Activated naive CD8-positive, alpha-beta T cell (primary cell): ENCODE data around the gene KIF13A.
A peak's percentile ranks its signal among the peaks of the same experiment; 100 is the strongest.
"Not testable (repeated sequence)": the region's sequence is repeated elsewhere in the genome, so short reads cannot be mapped to it uniquely, and the experiment has no call there.

Source experiments
- H3K27ac Mint-ChIP-seq: one replicate; pipeline ENCODE4 v1.8.0; 2021; ENCODE audit warnings: mixed read lengths
- H3K27me3 Mint-ChIP-seq: one replicate; pipeline ENCODE4 v1.8.0; 2021; ENCODE audit warnings: mixed read lengths
- H3K36me3 Mint-ChIP-seq: one replicate; pipeline ENCODE4 v1.8.0; 2021; ENCODE audit warnings: mixed read lengths
- H3K4me1 Mint-ChIP-seq: one replicate; pipeline ENCODE4 v1.8.0; 2021; ENCODE audit warnings: low read depth, mixed read lengths
- H3K4me3 Mint-ChIP-seq: one replicate; pipeline ENCODE4 v1.8.0; 2021; ENCODE audit warnings: mild to moderate bottlenecking, mixed read lengths
- H3K9me3 Mint-ChIP-seq: one replicate; pipeline ENCODE4 v1.8.0; 2021; ENCODE audit warnings: low read depth, mixed read lengths

Gene KIF13A

GRCh38 chr6:17987447-17987696 is at the start of gene KIF13A:
TSS of gene KIF13A (minus strand) at chr6:17987635. CDS start at chr6:17987463, 172 bp downstream.
- no peaks in the 10 kb centered on the region for H3K36me3 Mint-ChIP-seq
- H3K4me3 Mint-ChIP-seq: peak within 1 kb of the TSS; percentile 93
- no peaks in the 10 kb centered on the region for H3K9me3 Mint-ChIP-seq
- H3K27me3 Mint-ChIP-seq: peaks cover 40% of the 10 kb centered on the region
- H3K4me1 Mint-ChIP-seq: peaks cover 17% of the 10 kb centered on the region
- no peak within 1 kb of the TSS for H3K27ac Mint-ChIP-seq

DNA sequence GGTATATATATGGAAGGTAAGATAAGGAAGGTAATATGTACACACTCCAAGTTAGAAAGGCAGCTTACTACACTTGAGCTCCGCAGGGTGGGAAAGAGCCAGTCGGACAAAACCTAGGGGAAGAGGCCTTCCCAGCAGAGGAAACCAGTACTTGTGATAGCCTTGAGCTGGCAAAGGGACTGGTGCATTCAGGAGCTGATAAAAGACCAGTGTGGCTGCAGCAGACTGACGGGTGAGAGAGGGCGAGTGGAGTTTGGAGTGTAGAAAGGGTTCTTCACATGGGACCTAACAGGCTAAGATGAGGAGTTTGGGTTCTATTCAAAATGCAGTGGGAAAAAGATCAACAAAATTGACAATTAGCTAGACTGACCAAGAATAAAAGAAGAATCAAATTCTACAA is 49.3 kb upstream of the KIF13A start:
- H3K36me3 Mint-ChIP-seq: no peaks in the 10 kb centered on the region
- no peak overlapping the region for H3K4me3 Mint-ChIP-seq
- no peaks in the 10 kb centered on the region for H3K4me1 Mint-ChIP-seq
- H3K9me3 Mint-ChIP-seq: no peaks in the 10 kb centered on the region
- no peak overlapping the region for H3K27ac Mint-ChIP-seq
- H3K27me3 Mint-ChIP-seq: peaks cover 2% of the 10 kb centered on the region

DNA sequence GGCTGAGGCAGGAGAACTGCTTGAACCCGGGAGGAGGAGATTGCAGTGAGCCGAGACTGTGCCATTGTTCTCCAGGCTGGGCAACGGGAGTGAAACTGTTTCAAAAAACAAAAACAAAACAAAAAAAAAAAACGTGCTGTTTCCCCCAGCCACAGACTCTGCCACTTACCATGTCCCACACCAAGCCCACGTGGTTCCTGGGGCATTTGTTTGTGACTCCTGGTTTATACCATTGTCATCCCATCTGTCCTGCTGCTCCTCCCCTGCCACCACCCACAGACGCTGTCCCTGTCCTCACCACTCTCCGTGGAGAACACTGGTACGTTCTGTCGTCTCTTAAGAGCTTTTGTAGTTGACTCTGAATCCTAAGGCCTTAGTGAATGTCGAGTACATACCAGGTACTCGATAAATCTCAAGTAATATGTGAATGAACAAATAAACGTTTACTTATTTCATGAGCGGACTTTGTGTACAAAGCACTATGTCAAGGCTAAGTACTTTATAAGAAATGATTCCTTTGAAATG is 48.0 kb upstream of the KIF13A start:
- Mint-ChIP-seq H3K9me3 (no peaks in the 10 kb centered on the region), H3K36me3 (peaks cover 2% of the 10 kb centered on the region), H3K27ac (no peak overlapping the region), H3K4me3 (no peak overlapping the region), H3K4me1 (no peaks in the 10 kb centered on the region), H3K27me3 (peaks cover 5% of the 10 kb centered on the region)

DNA sequence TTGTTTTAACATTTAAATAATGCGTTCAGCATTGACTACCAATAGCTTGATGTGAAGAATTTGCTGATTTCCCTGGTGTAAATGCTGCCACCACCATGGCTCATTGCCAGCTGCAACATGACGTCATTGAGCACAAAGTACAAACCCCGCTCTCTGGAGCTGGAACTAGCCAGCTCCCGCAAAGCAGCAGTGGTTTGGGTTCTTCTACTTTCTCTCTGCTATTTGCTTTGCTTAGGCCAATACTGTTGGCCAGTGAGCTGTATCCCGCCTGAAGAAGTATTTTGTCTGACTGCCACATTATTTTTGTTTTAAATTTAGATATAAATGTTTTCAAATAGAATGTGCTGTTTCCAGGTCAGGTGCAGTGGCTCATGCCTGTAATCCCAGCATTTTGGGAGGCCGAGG is 47.4 kb upstream of the KIF13A start:
- no peaks in the 10 kb centered on the region for H3K4me1 Mint-ChIP-seq
- no peaks in the 10 kb centered on the region for H3K9me3 Mint-ChIP-seq
- H3K27me3 Mint-ChIP-seq: peaks cover 6% of the 10 kb centered on the region
- H3K4me3 Mint-ChIP-seq: no peak overlapping the region
- peaks cover 2% of the 10 kb centered on the region for H3K36me3 Mint-ChIP-seq
- no peak overlapping the region for H3K27ac Mint-ChIP-seq

DNA sequence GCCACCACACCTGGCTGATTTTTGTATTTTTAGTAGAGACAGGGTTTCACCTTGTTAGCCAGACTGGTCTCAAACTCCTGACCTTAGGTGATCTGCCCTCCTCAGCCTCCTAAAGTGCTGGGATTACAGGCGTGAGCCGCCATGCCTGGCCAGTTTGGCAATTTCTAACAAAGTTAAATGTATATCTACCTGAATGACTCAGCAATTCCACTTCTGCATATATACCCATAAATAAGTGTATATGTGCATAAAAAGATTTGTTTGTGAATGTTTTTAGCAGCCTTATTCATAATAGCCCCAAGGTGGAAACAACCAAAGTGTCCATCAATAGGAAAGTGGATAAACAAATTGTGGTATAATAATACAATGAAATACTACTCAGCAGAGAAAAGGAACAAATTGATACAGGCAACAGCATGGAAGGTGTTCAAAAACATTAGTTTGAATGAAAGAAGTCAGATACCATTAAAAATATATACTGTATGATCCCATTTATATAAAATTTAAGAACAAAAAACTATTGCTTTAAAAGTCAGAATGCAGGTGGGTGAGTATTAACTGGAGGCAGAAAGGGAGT is 44.3 kb upstream of the KIF13A start:
- H3K27ac Mint-ChIP-seq: no peak overlapping the region
- H3K4me3 Mint-ChIP-seq: no peak overlapping the region
- H3K9me3 Mint-ChIP-seq: no peaks in the 10 kb centered on the region
- no peaks in the 10 kb centered on the region for H3K4me1 Mint-ChIP-seq
- peaks cover 2% of the 10 kb centered on the region for H3K36me3 Mint-ChIP-seq
- H3K27me3 Mint-ChIP-seq: peaks cover 6% of the 10 kb centered on the region

DNA sequence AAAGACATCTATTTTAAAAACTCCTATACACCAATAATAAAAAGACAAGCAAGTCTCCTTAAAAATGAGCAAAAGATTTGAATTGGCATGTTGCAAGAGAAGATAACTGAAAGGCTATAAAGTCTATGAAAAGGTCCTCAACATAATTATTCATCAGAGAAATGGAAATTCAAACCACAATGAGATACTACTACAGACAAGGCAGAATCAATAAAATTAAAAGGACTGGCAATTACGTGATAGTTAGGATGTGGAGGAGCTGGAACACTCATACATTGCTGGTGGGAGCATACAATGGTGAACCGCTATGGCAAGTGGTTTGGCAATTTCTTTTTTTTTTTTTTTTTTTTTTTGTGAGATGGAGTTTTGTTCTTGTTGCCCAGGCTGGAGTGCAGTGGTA is 43.8 kb upstream of the KIF13A start:
- peaks cover 6% of the 10 kb centered on the region for H3K27me3 Mint-ChIP-seq
- H3K36me3 Mint-ChIP-seq: peaks cover 2% of the 10 kb centered on the region
- H3K4me1 Mint-ChIP-seq: no peaks in the 10 kb centered on the region
- H3K27ac Mint-ChIP-seq: no peak overlapping the region
- no peaks in the 10 kb centered on the region for H3K9me3 Mint-ChIP-seq
- no peak overlapping the region for H3K4me3 Mint-ChIP-seq

- H3K36me3 Mint-ChIP-seq: peaks cover 2% of the 10 kb centered on the region
- H3K4me1 Mint-ChIP-seq: no peaks in the 10 kb centered on the region
- peaks cover 6% of the 10 kb centered on the region for H3K27me3 Mint-ChIP-seq
- no peak overlapping the region for H3K4me3 Mint-ChIP-seq
- H3K27ac Mint-ChIP-seq: no peak overlapping the region
- no peaks in the 10 kb centered on the region for H3K9me3 Mint-ChIP-seq
Measured at GRCh38 chr6:18028332-18028731, 40.9 kb upstream of the KIF13A start.

- Mint-ChIP-seq H3K4me1 (no peaks in the 10 kb centered on the region), H3K9me3 (no peaks in the 10 kb centered on the region), H3K27ac (no peak overlapping the region), H3K36me3 (no peaks in the 10 kb centered on the region), H3K27me3 (peaks cover 1% of the 10 kb centered on the region), H3K4me3 (no peak overlapping the region)
Measured at GRCh38 chr6:18025596-18025995, 38.2 kb upstream of the KIF13A start.

GRCh38 chr6:18024876-18025275 is 37.4 kb upstream of the KIF13A start:
- H3K4me3 Mint-ChIP-seq: no peak overlapping the region
- H3K36me3 Mint-ChIP-seq: no peaks in the 10 kb centered on the region
- H3K4me1 Mint-ChIP-seq: no peaks in the 10 kb centered on the region
- H3K27me3 Mint-ChIP-seq: no peaks in the 10 kb centered on the region
- H3K9me3 Mint-ChIP-seq: no peaks in the 10 kb centered on the region
- H3K27ac Mint-ChIP-seq: no peak overlapping the region

DNA sequence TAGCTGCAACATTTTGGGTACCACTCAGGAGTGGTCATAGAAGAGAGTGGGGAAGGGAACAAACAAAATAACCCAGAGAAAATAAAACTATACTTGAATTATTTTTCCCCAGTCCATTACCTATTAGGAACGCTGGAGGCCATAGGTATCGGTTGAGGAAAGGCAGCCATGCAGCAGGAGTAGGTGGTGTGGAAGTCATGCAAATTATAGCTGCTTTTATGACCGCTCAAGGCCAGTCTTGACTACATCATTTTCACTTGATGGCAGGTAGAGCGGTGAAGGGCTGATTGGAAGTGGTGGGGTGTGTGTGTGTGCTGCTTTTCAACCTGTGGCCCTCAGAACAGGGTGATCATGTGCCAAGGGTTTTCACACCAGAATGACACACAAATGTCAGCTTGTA is 36.5 kb upstream of the KIF13A start:
- H3K36me3 Mint-ChIP-seq: no peaks in the 10 kb centered on the region
- H3K27me3 Mint-ChIP-seq: no peaks in the 10 kb centered on the region
- H3K9me3 Mint-ChIP-seq: no peaks in the 10 kb centered on the region
- no peak overlapping the region for H3K4me3 Mint-ChIP-seq
- H3K27ac Mint-ChIP-seq: no peak overlapping the region
- no peaks in the 10 kb centered on the region for H3K4me1 Mint-ChIP-seq

- Mint-ChIP-seq H3K27ac (no peak overlapping the region), H3K9me3 (no peaks in the 10 kb centered on the region), H3K4me3 (no peak overlapping the region), H3K27me3 (no peaks in the 10 kb centered on the region), H3K4me1 (no peaks in the 10 kb centered on the region), H3K36me3 (no peaks in the 10 kb centered on the region)
Measured at GRCh38 chr6:18022398-18023231, 35.2 kb upstream of the KIF13A start.

GRCh38 chr6:18021166-18021850 is 33.9 kb upstream of the KIF13A start:
- H3K27ac Mint-ChIP-seq: no peak overlapping the region
- no peaks in the 10 kb centered on the region for H3K36me3 Mint-ChIP-seq
- no peaks in the 10 kb centered on the region for H3K9me3 Mint-ChIP-seq
- H3K4me3 Mint-ChIP-seq: no peak overlapping the region
- no peaks in the 10 kb centered on the region for H3K4me1 Mint-ChIP-seq
- H3K27me3 Mint-ChIP-seq: peaks cover 3% of the 10 kb centered on the region

- not testable (repeated sequence) for H3K9me3 Mint-ChIP-seq, H3K36me3 Mint-ChIP-seq, H3K4me3 Mint-ChIP-seq, H3K4me1 Mint-ChIP-seq, H3K27me3 Mint-ChIP-seq, H3K27ac Mint-ChIP-seq
Measured at GRCh38 chr6:18020545-18020944, 33.1 kb upstream of the KIF13A start.

GRCh38 chr6:18019539-18020534 is 32.4 kb upstream of the KIF13A start:
- Mint-ChIP-seq H3K9me3 (no peaks in the 10 kb centered on the region), H3K4me3 (no peak overlapping the region), H3K27me3 (peaks cover 3% of the 10 kb centered on the region), H3K36me3 (no peaks in the 10 kb centered on the region), H3K4me1 (no peaks in the 10 kb centered on the region), H3K27ac (no peak overlapping the region)
